Common myeloid progenitor, CD34-positive (primary cell): Measurements from ENCODE around the gene IFNA6.
A peak's percentile ranks its signal among the peaks of the same experiment; 100 is the strongest.

Experiments used
- CTCF ChIA-PET: fragments of 350-600 bp; sonication (Branson Sonifier 250); formaldehyde crosslinking; loops from one replicate; lab custom pipeline; 2021; ENCODE audit warnings: antibody characterized with exemption; lab: Charles Lee
- POLR2A ChIA-PET: fragments of 350-600 bp; sonication (Branson Sonifier 250); formaldehyde crosslinking; loops from one replicate; lab custom pipeline; 2021; ENCODE audit warnings: antibody characterized with exemption; lab: Charles Lee
- DNase-seq, 3 donors: peaks; one replicate each; pipeline versions ENCODE4 v3.0.0 to v3.0.0-alpha.2; 2013
- H3K27ac ChIP-seq, 2 experiments: 1 replicate in 1 of 2; 2 replicates in 1 of 2; pipeline ENCODE4 v1.7.0; 2013; ENCODE audit warnings: inconsistent platforms in 2 of 2, low read length in 2 of 2, mild to moderate bottlenecking in 2 of 2, low read depth in 1 of 2, moderate library complexity in 1 of 2; ENCODE audit not compliant: severe bottlenecking in 2 of 2, insufficient read depth in 1 of 2, poor library complexity in 1 of 2
- H3K27me3 ChIP-seq, 5 experiments: replicated peaks in 2 of 5; 1 replicate in 3 of 5; 2 replicates in 2 of 5; pipeline versions ENCODE4 v1.6.1 to v1.7.0; 2013; ENCODE audit warnings: low read length in 4 of 5, mild to moderate bottlenecking in 2 of 5, moderate library complexity in 2 of 5, inconsistent platforms in 1 of 5; ENCODE audit not compliant: insufficient read depth in 5 of 5, control insufficient read depth in 4 of 5
- H3K36me3 ChIP-seq, 4 experiments: 1 replicate in 2 of 4; 2 replicates in 2 of 4; pipeline versions ENCODE4 v1.6.1 to v1.7.0; 2013; ENCODE audit warnings: low read length in 3 of 4, control low read depth in 1 of 4, mild to moderate bottlenecking in 1 of 4; ENCODE audit not compliant: control insufficient read depth in 4 of 4, insufficient read depth in 4 of 4
- H3K4me1 ChIP-seq, 4 experiments: 1 replicate in 3 of 4; 2 replicates in 1 of 4; pipeline versions ENCODE4 v1.6.1 to v1.7.1; 2013; ENCODE audit warnings: low read length in 3 of 4, mild to moderate bottlenecking in 3 of 4, control low read depth in 1 of 4, inconsistent platforms in 1 of 4, moderate library complexity in 1 of 4; ENCODE audit not compliant: control insufficient read depth in 4 of 4, insufficient read depth in 4 of 4; ENCODE audit errors: control extremely low read depth in 1 of 4
- H3K4me3 ChIP-seq, 7 experiments: 1 replicate in 4 of 7; 2 replicates in 3 of 7; pipeline versions ENCODE4 v1.5.1 to v1.7.0; 2013; ENCODE audit warnings: mild to moderate bottlenecking in 7 of 7, low read length in 6 of 7, moderate library complexity in 6 of 7, inconsistent platforms in 2 of 7, low read depth in 2 of 7, control low read depth in 1 of 7; ENCODE audit not compliant: insufficient read depth in 4 of 7, control insufficient read depth in 1 of 7; ENCODE audit errors: extremely low read depth in 1 of 7
- H3K9me3 ChIP-seq, 5 experiments: 1 replicate in 4 of 5; 2 replicates in 1 of 5; pipeline versions ENCODE4 v1.6.1 to v1.7.1; 2013; ENCODE audit warnings: low read length in 4 of 5, mild to moderate bottlenecking in 2 of 5, inconsistent platforms in 1 of 5, low read depth in 1 of 5, moderate library complexity in 1 of 5; ENCODE audit not compliant: control insufficient read depth in 4 of 5, insufficient read depth in 2 of 5; ENCODE audit errors: control extremely low read depth in 1 of 5
- WGBS: methylation state at CpG from one replicate; pipeline ENCODE4 v1.1.5; 2013; ENCODE audit not compliant: insufficient coverage; 5-methylcytosine and 5-hydroxymethylcytosine counted together

The IFNA6 gene

GRCh38 chr9:21357479-21358460, 7.1 kb upstream of the IFNA6 start:
- Histone ChIP-seq H3K27ac (no peak overlapping the region), H3K9me3 (peaks cover 0 to 2% (median 0%) of the 10 kb centered on the region in 5 experiments)

DNA sequence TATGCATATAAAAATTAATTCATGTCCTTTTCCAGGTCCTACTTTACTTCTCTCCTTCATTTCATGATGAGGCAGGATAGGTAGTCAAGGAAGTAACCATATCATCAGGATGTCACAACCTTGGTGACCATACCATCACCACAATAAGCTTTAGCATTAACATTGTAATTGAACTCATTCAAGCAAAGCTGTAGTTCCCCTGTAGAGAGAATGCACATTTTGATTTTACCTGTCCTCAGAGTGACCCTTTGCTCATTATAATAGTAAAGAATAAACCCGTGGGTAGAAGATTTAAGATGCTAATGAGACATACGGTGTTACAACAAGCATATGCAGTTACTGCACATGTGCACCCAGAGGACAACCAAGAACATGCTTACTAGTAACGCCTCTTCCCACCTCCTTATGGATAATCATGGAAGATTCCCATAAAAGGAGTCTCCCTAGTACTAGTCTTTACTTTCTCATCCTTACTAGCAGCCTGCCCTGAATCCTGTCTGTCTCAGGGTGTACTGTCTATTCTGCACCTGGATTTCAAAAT, 2.2 kb downstream of the IFNA6 start:
- no peak overlapping the region for H3K27ac ChIP-seq
- H3K4me1 ChIP-seq: peaks cover 0 to 9% (median 2%) of the 10 kb centered on the region in 4 experiments
- no peaks in the 10 kb centered on the region for H3K27me3 ChIP-seq
- WGBS: 96% methylated on average over 2 of the region's 3 CpGs
- H3K36me3 ChIP-seq: no peaks in the 10 kb centered on the region
- no peak for DNase-seq
- H3K4me3 ChIP-seq: no peak overlapping the region
- ChIA-PET CTCF (interaction anchor here (1.0 kb wide), 2 partner anchors 16 to 85 kb away, joined by 3 to 4 read pairs; no protein-coding TSS in a partner anchor), POLR2A (no interaction called here)
- peaks cover 0 to 3% (median 2%) of the 10 kb centered on the region in 5 experiments for H3K9me3 ChIP-seq

More at GRCh38 chr9:21357479-21358460, 7.1 kb upstream of the IFNA6 start:
- peak; percentile 9 to 71 (median 56) for DNase-seq
- ChIA-PET POLR2A (no interaction called here), CTCF (interaction anchor here (0.9 kb wide), 1 partner anchor 38 kb away, joined by 4 read pairs; no protein-coding TSS in a partner anchor)
- H3K36me3 ChIP-seq: no peaks in the 10 kb centered on the region
- peaks cover 0 to 13% (median 6%) of the 10 kb centered on the region in 4 experiments for H3K4me1 ChIP-seq
- peak overlapping the region in 2 of 7 experiments; percentile 36 to 37 for H3K4me3 ChIP-seq
- no peaks in the 10 kb centered on the region for H3K27me3 ChIP-seq
- 55% methylated on average over 5 of the region's 7 CpGs for WGBS

DNA sequence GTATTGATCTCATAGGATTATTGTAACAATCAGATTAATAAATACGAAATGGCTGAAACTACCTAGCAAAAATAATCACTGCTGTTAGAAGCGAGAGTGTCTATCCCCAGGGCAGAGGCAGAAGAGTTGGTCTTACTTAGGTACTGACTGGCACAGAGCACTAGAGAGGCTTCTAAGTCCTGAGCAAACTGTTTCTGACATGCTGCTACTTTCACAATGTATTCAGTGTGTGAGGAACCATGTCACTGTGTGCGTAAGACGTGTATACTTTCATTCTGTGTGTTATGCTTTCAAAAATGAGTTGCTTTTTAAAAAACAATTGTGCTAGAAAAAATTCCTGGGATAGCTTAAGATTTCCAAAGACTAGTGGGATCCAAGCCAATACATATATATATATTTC, 10.0 kb downstream of the IFNA6 start:
- H3K36me3 ChIP-seq: no peaks in the 10 kb centered on the region
- ChIA-PET CTCF (interaction anchor here (1.0 to 1.4 kb wide), 4 partner anchors 16 to 95 kb away, joined by 3 to 5 read pairs (median 5); no protein-coding TSS in a partner anchor), POLR2A (no interaction called here)

GRCh38 chr9:21336457-21336856, 14.2 kb downstream of the IFNA6 start:
- Histone ChIP-seq H3K27me3 (no peaks in the 10 kb centered on the region), H3K4me3 (no peak overlapping the region), H3K27ac (no peak overlapping the region), H3K36me3 (peaks cover 0 to 14% (median 1%) of the 10 kb centered on the region in 4 experiments), H3K4me1 (peaks cover 9 to 45% (median 18%) of the 10 kb centered on the region in 4 experiments), H3K9me3 (no peaks in the 10 kb centered on the region)
- ChIA-PET POLR2A (no interaction called here), CTCF (interaction anchor here (1.1 to 1.5 kb wide), 6 partner anchors 11 to 62 kb away, joined by 3 to 5 read pairs (median 4); partner anchors contain the start of gene IFNA2)
- DNase-seq: peak; percentile 38 to 54 (median 53)

More for the DNA sequence above, 10.0 kb downstream of the IFNA6 start:
- Histone ChIP-seq H3K9me3 (peaks cover 0 to 4% (median 3%) of the 10 kb centered on the region in 5 experiments), H3K4me3 (no peak overlapping the region), H3K27me3 (no peaks in the 10 kb centered on the region), H3K27ac (no peak overlapping the region), H3K4me1 (peaks cover 3 to 18% (median 4%) of the 10 kb centered on the region in 4 experiments)
- no peak for DNase-seq
- 100% methylated on average over 2 of the region's 4 CpGs for WGBS

GRCh38 chr9:21334701-21335632, 15.7 kb downstream of the IFNA6 start, which contains the start of gene KLHL9:
TSS of gene KLHL9 (minus strand) at chr9:21335404. CDS start at chr9:21334859, 545 bp downstream.
- ChIA-PET POLR2A (no interaction called here), CTCF (interaction anchor here (0.6 to 3.0 kb wide), 12 partner anchors 9 to 120 kb away, joined by 3 to 17 read pairs (median 4); no protein-coding TSS in a partner anchor)
- no peaks in the 10 kb centered on the region for H3K27me3 ChIP-seq
- H3K27ac ChIP-seq: peak within 1 kb of the TSS; percentile 97 to 99
- DNase-seq: peak; percentile 92 to 95 (median 93)
- H3K36me3 ChIP-seq: peaks cover 0 to 21% (median 4%) of the 10 kb centered on the region in 4 experiments
- peaks cover 9 to 48% (median 21%) of the 10 kb centered on the region in 4 experiments for H3K4me1 ChIP-seq
- H3K4me3 ChIP-seq: peak within 1 kb of the TSS; percentile 72 to 95 (median 89)
- H3K9me3 ChIP-seq: no peaks in the 10 kb centered on the region
- under 1% methylated on average over 41 of the region's 55 CpGs for WGBS

GRCh38 chr9:21333226-21333625, 17.5 kb downstream of the IFNA6 start:
- CTCF ChIA-PET: interaction anchor here (0.6 to 3.0 kb wide), 12 partner anchors 8 to 129 kb away, joined by 3 to 17 read pairs (median 4); no protein-coding TSS in a partner anchor
- Histone ChIP-seq H3K4me3 (peak overlapping the region in 2 of 7 experiments; percentile 28 to 93), H3K9me3 (no peaks in the 10 kb centered on the region), H3K36me3 (peaks cover 0 to 21% (median 4%) of the 10 kb centered on the region in 4 experiments), H3K27ac (no peak overlapping the region), H3K4me1 (peaks cover 9 to 48% (median 21%) of the 10 kb centered on the region in 4 experiments), H3K27me3 (no peaks in the 10 kb centered on the region)
- DNase-seq: no peak
- 92% methylated on average over 2 of the region's 2 CpGs for WGBS
- POLR2A ChIA-PET: no interaction called here
